ENCODE results near the gene AGMO.

GRCh38 chr7:15252181-15252580, 309.6 kb downstream of the AGMO start:
- TF ChIP-seq CTCF (IDR thresholded peaks at IDR 0.05; ENCODE audit: poor library complexity) = no peak
- no peak for TF ChIP-seq EZH2 (IDR thresholded peaks at IDR 0.05; ENCODE audit: borderline replicate concordance)

Measured in hepatocyte (in vitro differentiated cells).